Common myeloid progenitor, CD34-positive (primary cell): ENCODE data around the gene HTR2A.

Experiments used
- CTCF ChIA-PET: fragments of 350-600 bp; sonication (Branson Sonifier 250); formaldehyde crosslinking; loops from one replicate; lab custom pipeline; 2021; ENCODE audit warnings: antibody characterized with exemption; lab: Charles Lee
- POLR2A ChIA-PET: fragments of 350-600 bp; sonication (Branson Sonifier 250); formaldehyde crosslinking; loops from one replicate; lab custom pipeline; 2021; ENCODE audit warnings: antibody characterized with exemption; lab: Charles Lee
- DNase-seq, 3 donors: peaks; one replicate each; pipeline versions ENCODE4 v3.0.0 to v3.0.0-alpha.2; 2013
- H3K27ac ChIP-seq, 2 experiments: 1 replicate in 1 of 2; 2 replicates in 1 of 2; pipeline ENCODE4 v1.7.0; 2013; ENCODE audit warnings: inconsistent platforms in 2 of 2, low read length in 2 of 2, mild to moderate bottlenecking in 2 of 2, low read depth in 1 of 2, moderate library complexity in 1 of 2; ENCODE audit not compliant: severe bottlenecking in 2 of 2, insufficient read depth in 1 of 2, poor library complexity in 1 of 2
- H3K27me3 ChIP-seq, 5 experiments: replicated peaks in 2 of 5; 1 replicate in 3 of 5; 2 replicates in 2 of 5; pipeline versions ENCODE4 v1.6.1 to v1.7.0; 2013; ENCODE audit warnings: low read length in 4 of 5, mild to moderate bottlenecking in 2 of 5, moderate library complexity in 2 of 5, inconsistent platforms in 1 of 5; ENCODE audit not compliant: insufficient read depth in 5 of 5, control insufficient read depth in 4 of 5
- H3K36me3 ChIP-seq, 4 experiments: 1 replicate in 2 of 4; 2 replicates in 2 of 4; pipeline versions ENCODE4 v1.6.1 to v1.7.0; 2013; ENCODE audit warnings: low read length in 3 of 4, control low read depth in 1 of 4, mild to moderate bottlenecking in 1 of 4; ENCODE audit not compliant: control insufficient read depth in 4 of 4, insufficient read depth in 4 of 4
- H3K4me1 ChIP-seq, 4 experiments: 1 replicate in 3 of 4; 2 replicates in 1 of 4; pipeline versions ENCODE4 v1.6.1 to v1.7.1; 2013; ENCODE audit warnings: low read length in 3 of 4, mild to moderate bottlenecking in 3 of 4, control low read depth in 1 of 4, inconsistent platforms in 1 of 4, moderate library complexity in 1 of 4; ENCODE audit not compliant: control insufficient read depth in 4 of 4, insufficient read depth in 4 of 4; ENCODE audit errors: control extremely low read depth in 1 of 4
- H3K4me3 ChIP-seq, 7 experiments: 1 replicate in 4 of 7; 2 replicates in 3 of 7; pipeline versions ENCODE4 v1.5.1 to v1.7.0; 2013; ENCODE audit warnings: mild to moderate bottlenecking in 7 of 7, low read length in 6 of 7, moderate library complexity in 6 of 7, inconsistent platforms in 2 of 7, low read depth in 2 of 7, control low read depth in 1 of 7; ENCODE audit not compliant: insufficient read depth in 4 of 7, control insufficient read depth in 1 of 7; ENCODE audit errors: extremely low read depth in 1 of 7
- H3K9me3 ChIP-seq, 5 experiments: 1 replicate in 4 of 5; 2 replicates in 1 of 5; pipeline versions ENCODE4 v1.6.1 to v1.7.1; 2013; ENCODE audit warnings: low read length in 4 of 5, mild to moderate bottlenecking in 2 of 5, inconsistent platforms in 1 of 5, low read depth in 1 of 5, moderate library complexity in 1 of 5; ENCODE audit not compliant: control insufficient read depth in 4 of 5, insufficient read depth in 2 of 5; ENCODE audit errors: control extremely low read depth in 1 of 5
- whole genome bisulfite sequencing: methylation state at CpG from one replicate; pipeline ENCODE4 v1.1.5; 2013; ENCODE audit not compliant: insufficient coverage; 5-methylcytosine and 5-hydroxymethylcytosine counted together

HTR2A gene

DNA sequence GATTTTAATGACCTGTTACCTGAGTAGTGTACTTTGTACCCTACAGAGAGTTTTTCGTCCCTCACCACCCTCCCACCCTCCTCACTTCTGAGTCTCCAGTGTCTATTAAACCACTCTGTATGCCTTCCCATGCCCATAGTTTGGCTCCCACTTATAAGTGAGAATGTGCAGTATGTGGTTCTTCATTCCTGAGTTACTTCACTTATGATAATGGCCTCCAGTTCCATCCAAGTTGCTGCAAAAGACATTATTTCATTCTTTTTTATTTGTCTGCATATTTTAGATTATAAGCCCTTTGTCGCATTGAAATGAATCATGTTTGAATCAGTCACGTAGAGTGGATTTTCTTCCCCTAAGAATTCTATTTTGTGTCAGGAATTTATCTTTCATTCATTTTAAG, 12.2 kb upstream of the HTR2A start:
- WGBS = no CpG with 5 or more reads among the region's 3 CpGs
- CTCF ChIA-PET = no interaction called here

DNA sequence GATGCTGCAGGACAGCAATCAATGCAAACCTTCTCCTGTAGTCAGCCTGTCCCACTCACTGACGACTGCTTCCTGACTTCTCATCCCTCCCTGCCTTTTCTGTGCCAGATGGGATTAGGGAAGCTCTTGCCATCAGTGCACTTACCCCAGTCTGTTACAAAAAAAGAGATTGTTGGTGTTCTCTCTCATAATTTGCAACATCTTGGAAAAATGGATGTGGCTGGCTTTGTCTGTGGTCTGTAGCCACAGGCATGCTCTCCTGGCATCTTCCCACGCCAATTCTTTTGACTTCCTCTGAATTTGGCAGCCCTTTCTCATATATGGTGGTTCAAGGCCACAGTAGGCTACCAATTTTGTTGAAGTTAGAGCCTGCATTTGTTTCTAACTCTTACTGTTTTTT, 11.6 kb upstream of the HTR2A start:
- 86% methylated on average over 1 of the region's 2 CpGs for WGBS
- peaks cover 0 to 2% (median 0%) of the 10 kb centered on the region in 5 experiments for H3K27me3 ChIP-seq
- no peak for DNase-seq
- POLR2A ChIA-PET = no interaction called here
- H3K27ac ChIP-seq = no peak overlapping the region
- CTCF ChIA-PET = no interaction called here
- H3K4me3 ChIP-seq = no peak overlapping the region
- H3K4me1 ChIP-seq = no peaks in the 10 kb centered on the region
- H3K9me3 ChIP-seq = no peaks in the 10 kb centered on the region
- no peaks in the 10 kb centered on the region for H3K36me3 ChIP-seq

More for the DNA sequence above, 12.2 kb upstream of the HTR2A start:
- no peak overlapping the region for H3K4me3 ChIP-seq
- H3K27me3 ChIP-seq = peaks cover 0 to 2% (median 0%) of the 10 kb centered on the region in 5 experiments
- DNase-seq = no peak
- H3K36me3 ChIP-seq = no peaks in the 10 kb centered on the region
- no peaks in the 10 kb centered on the region for H3K9me3 ChIP-seq
- H3K27ac ChIP-seq = no peak overlapping the region
- POLR2A ChIA-PET = no interaction called here
- H3K4me1 ChIP-seq = no peaks in the 10 kb centered on the region

DNA sequence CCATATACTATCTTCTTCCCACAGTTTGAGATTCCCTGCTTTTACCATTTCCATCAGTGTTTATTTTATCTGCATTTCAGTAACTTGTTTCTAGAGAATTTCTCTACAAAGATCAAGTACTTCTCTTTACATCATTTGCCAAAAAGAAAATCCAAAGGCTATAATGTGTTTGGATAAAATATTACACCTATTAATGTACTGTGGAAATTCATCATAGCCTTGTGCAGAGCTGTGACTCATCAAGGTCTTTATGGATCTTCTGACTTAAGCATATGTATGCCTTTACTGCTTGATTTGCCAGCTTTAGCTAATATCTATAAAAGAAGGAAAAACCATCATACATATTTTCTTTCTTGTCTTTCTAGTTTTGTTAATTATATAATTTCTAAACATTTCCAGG, 9.6 kb upstream of the HTR2A start:
- ChIA-PET CTCF (interaction anchor here (0.8 to 1.0 kb wide), 2 partner anchors 12 to 13 kb away, joined by 4 to 5 read pairs; no protein-coding TSS in a partner anchor), POLR2A (no interaction called here)
- H3K4me3 ChIP-seq = no peak overlapping the region
- no peaks in the 10 kb centered on the region for H3K9me3 ChIP-seq
- peaks cover 0 to 2% (median 0%) of the 10 kb centered on the region in 5 experiments for H3K27me3 ChIP-seq
- H3K36me3 ChIP-seq = no peaks in the 10 kb centered on the region
- no peak overlapping the region for H3K27ac ChIP-seq
- no peak for DNase-seq
- H3K4me1 ChIP-seq = no peaks in the 10 kb centered on the region

DNA sequence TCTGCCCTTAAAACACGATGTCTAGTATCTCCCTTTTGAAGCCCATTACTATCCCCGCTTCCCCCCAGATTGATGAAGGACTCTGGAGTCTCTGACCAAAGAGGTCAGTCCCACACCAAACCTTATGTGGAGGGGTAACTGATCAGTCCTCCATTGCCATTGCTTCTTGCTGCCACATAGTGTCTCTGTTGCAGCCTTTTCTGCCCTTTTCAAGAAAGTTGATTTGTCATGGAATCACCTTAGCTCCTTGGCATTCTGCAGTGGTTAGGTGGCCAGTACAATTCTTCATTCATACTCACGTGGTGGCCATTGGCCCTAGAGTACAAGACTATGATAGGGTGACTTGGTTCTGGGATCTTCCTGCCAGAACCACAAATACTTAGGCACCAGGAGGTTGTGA, 8.4 kb upstream of the HTR2A start:
- ChIA-PET CTCF (interaction anchor here (1.2 kb wide), 1 partner anchor 25 kb away, joined by 3 read pairs; no protein-coding TSS in a partner anchor), POLR2A (no interaction called here)
- peak; percentile 13 to 34 (median 27) for DNase-seq
- no peak overlapping the region for H3K27ac ChIP-seq
- no peaks in the 10 kb centered on the region for H3K4me1 ChIP-seq
- H3K27me3 ChIP-seq = peaks cover 0 to 2% (median 0%) of the 10 kb centered on the region in 5 experiments
- no peaks in the 10 kb centered on the region for H3K9me3 ChIP-seq
- H3K4me3 ChIP-seq = no peak overlapping the region
- WGBS = 93% methylated on average over 3 of the region's 3 CpGs
- H3K36me3 ChIP-seq = no peaks in the 10 kb centered on the region

DNA sequence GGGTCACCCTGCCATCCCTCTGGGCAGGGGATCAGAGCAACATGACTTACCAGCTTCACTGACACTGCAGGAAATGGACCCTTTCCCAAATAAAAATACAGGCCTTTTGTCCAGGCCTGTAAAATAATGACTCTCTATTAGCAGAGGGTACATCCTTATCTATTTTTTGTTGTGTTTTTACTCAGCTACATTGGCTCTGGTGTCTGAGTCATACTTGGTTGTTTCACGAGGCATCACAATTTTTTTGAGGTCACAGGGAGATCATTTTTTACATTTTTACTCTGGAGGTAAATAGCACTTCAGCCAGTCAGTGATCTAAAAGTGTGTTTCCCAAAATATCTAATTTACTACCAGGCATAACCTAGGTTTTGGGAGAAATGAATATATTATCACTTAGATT, 6.9 kb upstream of the HTR2A start:
- no peaks in the 10 kb centered on the region for H3K9me3 ChIP-seq
- whole genome bisulfite sequencing = no CpG with 5 or more reads among the region's 1 CpG
- no peaks in the 10 kb centered on the region for H3K36me3 ChIP-seq
- H3K27ac ChIP-seq = no peak overlapping the region
- no peaks in the 10 kb centered on the region for H3K4me1 ChIP-seq
- peaks cover 0 to 2% (median 0%) of the 10 kb centered on the region in 5 experiments for H3K27me3 ChIP-seq
- POLR2A ChIA-PET = no interaction called here
- DNase-seq = no peak
- no peak overlapping the region for H3K4me3 ChIP-seq
- CTCF ChIA-PET = interaction anchor here (2.4 kb wide), 1 partner anchor 10 kb away, joined by 9 read pairs; no protein-coding TSS in a partner anchor

DNA sequence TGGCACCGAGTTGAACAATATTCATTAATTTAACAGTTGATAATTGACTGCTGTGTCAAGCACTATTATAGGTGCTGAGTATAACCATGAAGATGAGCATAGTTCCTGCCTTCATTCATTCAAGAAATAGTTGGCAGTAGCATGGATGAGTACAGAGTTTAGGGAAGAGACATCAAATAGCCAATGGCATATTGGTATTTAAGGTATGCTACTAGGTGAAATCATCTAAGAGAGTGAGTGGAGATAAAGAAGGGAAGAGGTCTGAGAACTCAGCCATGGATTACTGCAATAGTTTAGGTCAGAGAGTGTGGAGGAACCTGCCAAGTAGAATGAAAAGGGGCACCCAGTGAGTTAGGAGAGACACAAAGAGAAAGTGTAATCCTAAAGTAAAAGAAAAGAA, 4.9 kb upstream of the HTR2A start:
- DNase-seq = no peak
- Histone ChIP-seq H3K4me1 (peaks cover 0 to 6% (median 2%) of the 10 kb centered on the region in 4 experiments), H3K27ac (no peak overlapping the region), H3K36me3 (no peaks in the 10 kb centered on the region), H3K9me3 (no peaks in the 10 kb centered on the region), H3K27me3 (no peaks in the 10 kb centered on the region), H3K4me3 (no peak overlapping the region)
- ChIA-PET POLR2A (no interaction called here), CTCF (interaction anchor here (2.4 kb wide), 1 partner anchor 8 kb away, joined by 9 read pairs; no protein-coding TSS in a partner anchor)
- WGBS = 100% methylated on average over 1 of the region's 1 CpG

DNA sequence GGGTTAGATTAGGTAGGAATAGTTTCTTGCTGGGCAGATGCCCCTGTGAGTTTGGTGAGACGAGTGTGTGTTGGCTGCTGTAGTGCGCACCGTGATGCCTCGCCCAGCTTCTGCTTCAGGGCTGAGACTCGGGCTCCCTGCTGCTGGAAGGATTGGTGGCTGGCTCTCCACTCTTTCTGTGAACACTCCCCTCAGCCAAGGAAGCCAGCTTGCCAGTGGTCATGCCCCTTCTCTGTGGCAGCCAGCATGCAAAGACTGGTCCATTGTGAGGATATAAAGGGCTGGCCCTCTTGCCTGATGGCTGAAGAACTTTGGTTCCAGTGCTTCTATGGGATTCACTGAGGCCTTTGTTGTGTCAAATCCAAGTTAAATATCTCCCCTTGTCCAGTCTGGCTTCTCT, 2.9 kb upstream of the HTR2A start:
- WGBS = 98% methylated on average over 5 of the region's 5 CpGs
- POLR2A ChIA-PET = no interaction called here

More for the DNA sequence above, 2.9 kb upstream of the HTR2A start:
- Histone ChIP-seq H3K27me3 (no peaks in the 10 kb centered on the region), H3K36me3 (no peaks in the 10 kb centered on the region), H3K4me3 (no peak overlapping the region), H3K9me3 (no peaks in the 10 kb centered on the region), H3K4me1 (peaks cover 0 to 12% (median 3%) of the 10 kb centered on the region in 4 experiments), H3K27ac (no peak overlapping the region)
- no peak for DNase-seq
- CTCF ChIA-PET = no interaction called here
